ENCODE measurements around the gene SLC45A3. TPM values are rescaled to one million over a fixed set of nuclear protein-coding genes. Genes with fewer than 3 reads are reported as not detected.

Gene SLC45A3
- total RNA-seq, 1 donor from 2014 or later, result 2.9 TPM

DNA sequence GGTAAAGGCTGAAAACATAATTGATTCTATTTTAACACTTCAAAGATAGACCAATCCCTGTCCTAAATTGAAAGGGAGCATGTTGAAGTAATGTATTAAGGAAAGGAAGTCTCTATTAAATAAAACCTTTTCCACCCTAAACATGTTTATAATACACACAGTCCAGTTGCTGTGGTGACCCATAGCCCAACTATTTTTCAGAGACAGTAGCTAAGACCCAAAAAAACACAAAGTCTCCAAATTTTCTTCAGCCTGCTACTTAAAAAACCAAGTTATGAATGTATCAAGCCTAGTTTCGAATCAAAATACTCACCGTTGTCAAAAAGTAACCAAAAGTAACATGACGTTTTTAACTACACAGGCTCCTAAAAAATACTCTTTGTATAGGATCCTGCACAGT is 50.1 kb downstream of the SLC45A3 start:
- peaks cover 34% of the 10 kb centered on the region for H3K4me1 Mint-ChIP-seq (ENCODE audit: low read depth)
- no peaks in the 10 kb centered on the region for H3K27me3 Mint-ChIP-seq (ENCODE audit: low read depth)
- no peak for DNase-seq (ENCODE audit: low spot score)
- TF ChIP-seq, protein P1, sequence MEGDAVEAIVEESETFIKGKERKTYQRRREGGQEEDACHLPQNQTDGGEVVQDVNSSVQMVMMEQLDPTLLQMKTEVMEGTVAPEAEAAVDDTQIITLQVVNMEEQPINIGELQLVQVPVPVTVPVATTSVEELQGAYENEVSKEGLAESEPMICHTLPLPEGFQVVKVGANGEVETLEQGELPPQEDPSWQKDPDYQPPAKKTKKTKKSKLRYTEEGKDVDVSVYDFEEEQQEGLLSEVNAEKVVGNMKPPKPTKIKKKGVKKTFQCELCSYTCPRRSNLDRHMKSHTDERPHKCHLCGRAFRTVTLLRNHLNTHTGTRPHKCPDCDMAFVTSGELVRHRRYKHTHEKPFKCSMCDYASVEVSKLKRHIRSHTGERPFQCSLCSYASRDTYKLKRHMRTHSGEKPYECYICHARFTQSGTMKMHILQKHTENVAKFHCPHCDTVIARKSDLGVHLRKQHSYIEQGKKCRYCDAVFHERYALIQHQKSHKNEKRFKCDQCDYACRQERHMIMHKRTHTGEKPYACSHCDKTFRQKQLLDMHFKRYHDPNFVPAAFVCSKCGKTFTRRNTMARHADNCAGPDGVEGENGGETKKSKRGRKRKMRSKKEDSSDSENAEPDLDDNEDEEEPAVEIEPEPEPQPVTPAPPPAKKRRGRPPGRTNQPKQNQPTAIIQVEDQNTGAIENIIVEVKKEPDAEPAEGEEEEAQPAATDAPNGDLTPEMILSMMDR (IDR thresholded peaks at IDR 0.05), result no peak
- peak overlapping the region; percentile 98 for H3K27ac Mint-ChIP-seq (ENCODE audit: unreplicated experiment)
- peak overlapping the region; percentile 95 for H3K4me3 Mint-ChIP-seq (ENCODE audit: unreplicated experiment)
- no peaks in the 10 kb centered on the region for H3K9me3 Mint-ChIP-seq (ENCODE audit: low read depth)
- H3K36me3 Mint-ChIP-seq (ENCODE audit: low read depth), result peaks cover 1% of the 10 kb centered on the region

- Mint-ChIP-seq H3K9me3 (ENCODE audit: low read depth) (no peaks in the 10 kb centered on the region), H3K4me3 (ENCODE audit: unreplicated experiment) (peak overlapping the region; percentile 95)
Measured at GRCh38 chr1:205629751-205630150, 50.6 kb downstream of the SLC45A3 start.

DNA sequence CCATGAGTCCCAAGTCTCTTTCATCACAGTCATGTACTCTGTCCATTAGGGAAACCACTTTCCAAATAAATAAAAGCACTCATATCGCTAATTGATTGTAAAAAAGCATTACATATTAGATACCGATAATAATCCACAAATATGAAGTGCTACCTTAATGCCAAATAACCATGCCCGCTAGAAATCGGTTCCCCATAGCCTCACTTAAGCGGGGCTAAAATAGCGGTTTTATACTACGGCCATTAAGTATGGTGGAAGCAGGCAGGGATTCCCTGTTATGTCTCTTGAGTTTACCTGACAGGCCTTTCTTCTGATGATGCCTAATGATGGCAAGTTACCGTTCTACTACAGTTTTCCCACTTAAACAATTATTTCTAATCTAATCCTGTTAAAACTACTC is 52.4 kb downstream of the SLC45A3 start:
- peaks cover 1% of the 10 kb centered on the region for H3K36me3 Mint-ChIP-seq (ENCODE audit: low read depth)
- no peak overlapping the region for H3K27ac Mint-ChIP-seq (ENCODE audit: unreplicated experiment)
- H3K9me3 Mint-ChIP-seq (ENCODE audit: low read depth), result no peaks in the 10 kb centered on the region
- peaks cover 32% of the 10 kb centered on the region for H3K4me1 Mint-ChIP-seq (ENCODE audit: low read depth)
- TF ChIP-seq, protein P1 (IDR thresholded peaks at IDR 0.05), result no peak
- H3K4me3 Mint-ChIP-seq (ENCODE audit: unreplicated experiment), result no peak overlapping the region
- no peaks in the 10 kb centered on the region for H3K27me3 Mint-ChIP-seq (ENCODE audit: low read depth)
- no peak for DNase-seq (ENCODE audit: low spot score)

More at GRCh38 chr1:205629751-205630150, 50.6 kb downstream of the SLC45A3 start:
- Mint-ChIP-seq H3K4me1 (ENCODE audit: low read depth) (peaks cover 34% of the 10 kb centered on the region), H3K27ac (ENCODE audit: unreplicated experiment) (peak overlapping the region; percentile 98), H3K36me3 (ENCODE audit: low read depth) (peaks cover 1% of the 10 kb centered on the region), H3K27me3 (ENCODE audit: low read depth) (no peaks in the 10 kb centered on the region)
- TF ChIP-seq, protein P1 (IDR thresholded peaks at IDR 0.05), result no peak
- no peak for DNase-seq (ENCODE audit: low spot score)

DNA sequence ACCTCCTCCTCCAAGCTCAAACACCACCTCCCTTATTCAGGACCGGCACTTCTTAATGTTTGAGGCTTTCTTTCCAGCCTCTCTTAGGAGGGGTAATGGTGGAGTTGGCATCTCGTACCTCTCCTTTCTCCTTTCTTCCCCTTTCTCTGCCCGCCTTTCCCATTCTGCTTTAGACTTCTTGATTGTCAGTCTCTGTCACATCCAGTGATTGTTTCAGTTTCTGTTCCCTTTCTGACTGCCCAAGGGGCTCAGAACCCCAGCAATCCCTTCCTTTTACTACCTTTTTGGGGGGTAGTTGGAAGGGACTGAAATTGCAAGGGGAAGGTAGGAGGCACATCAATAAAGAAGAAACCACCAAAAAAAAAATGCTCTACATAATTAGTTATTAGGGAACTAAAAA is 54.1 kb downstream of the SLC45A3 start:
- Mint-ChIP-seq H3K4me1 (ENCODE audit: low read depth) (peaks cover 24% of the 10 kb centered on the region), H3K27ac (ENCODE audit: unreplicated experiment) (no peak overlapping the region)

GRCh38 chr1:205623646-205624045 is 56.7 kb downstream of the SLC45A3 start:
- Mint-ChIP-seq H3K36me3 (ENCODE audit: low read depth) (peaks cover 17% of the 10 kb centered on the region), H3K4me1 (ENCODE audit: low read depth) (peaks cover 11% of the 10 kb centered on the region)

More for the DNA sequence above, 54.1 kb downstream of the SLC45A3 start:
- H3K36me3 Mint-ChIP-seq (ENCODE audit: low read depth), result peaks cover 4% of the 10 kb centered on the region
- H3K9me3 Mint-ChIP-seq (ENCODE audit: low read depth), result no peaks in the 10 kb centered on the region
- no peak overlapping the region for H3K4me3 Mint-ChIP-seq (ENCODE audit: unreplicated experiment)
- DNase-seq (ENCODE audit: low spot score), result no peak
- TF ChIP-seq, protein P1 (IDR thresholded peaks at IDR 0.05), result no peak
- no peaks in the 10 kb centered on the region for H3K27me3 Mint-ChIP-seq (ENCODE audit: low read depth)

More at GRCh38 chr1:205623646-205624045, 56.7 kb downstream of the SLC45A3 start:
- no peak for DNase-seq (ENCODE audit: low spot score)
- Mint-ChIP-seq H3K4me3 (ENCODE audit: unreplicated experiment) (no peak overlapping the region), H3K27ac (ENCODE audit: unreplicated experiment) (no peak overlapping the region), H3K27me3 (ENCODE audit: low read depth) (no peaks in the 10 kb centered on the region), H3K9me3 (ENCODE audit: low read depth) (no peaks in the 10 kb centered on the region)
- TF ChIP-seq, protein P1 (IDR thresholded peaks at IDR 0.05), result no peak
